ENCODE data around the gene EYA4.
"Not testable (repeated sequence)": the region's sequence is repeated elsewhere in the genome, so short reads cannot be mapped to it uniquely, and the experiment has no call there.

The EYA4 gene

GRCh38 chr6:133396984-133397348 is 155.8 kb downstream of the EYA4 start:
- Histone ChIP-seq H2BK5ac (ENCODE audit: low read length) (no peak overlapping the region), H3K27me3 (ENCODE audit: control insufficient read depth in 3 of 3, insufficient read depth in 3 of 3, low read depth in 1 of 3, low read length in 3 of 3) (no peaks in the 10 kb centered on the region)

GRCh38 chr6:133397601-133398000 is 156.4 kb downstream of the EYA4 start:
- not testable (repeated sequence) for H3K4me3 ChIP-seq (ENCODE audit: low read length in 2 of 2); H3K27me3 ChIP-seq (ENCODE audit: control insufficient read depth in 3 of 3, insufficient read depth in 3 of 3, low read depth in 1 of 3, low read length in 3 of 3); H2AFZ ChIP-seq (ENCODE audit: low read length); H3K14ac ChIP-seq (ENCODE audit: low read length); H3K23ac ChIP-seq (ENCODE audit: low read depth, low read length, poor library complexity); H3K18ac ChIP-seq (ENCODE audit: low read length); H4K91ac ChIP-seq (ENCODE audit: low read depth, low read length, poor library complexity); H3K79me1 ChIP-seq (ENCODE audit: low read depth, low read length); H2BK120ac ChIP-seq (ENCODE audit: low read depth, low read length); H2AK5ac ChIP-seq (ENCODE audit: low read depth, low read length); H2BK5ac ChIP-seq (ENCODE audit: low read length); H3K4me2 ChIP-seq (ENCODE audit: insufficient read depth, low read length, poor library complexity, severe bottlenecking); H3K9me3 ChIP-seq (replicated peaks in 1 of 2; ENCODE audit: control insufficient read depth in 2 of 2, insufficient read depth in 1 of 2, low read depth in 1 of 2, low read length in 2 of 2); H2BK15ac ChIP-seq (ENCODE audit: low read length); H3K9ac ChIP-seq (ENCODE audit: low read depth, low read length, poor library complexity); H3K27ac ChIP-seq (replicated peaks; ENCODE audit: low read length); H3K36me3 ChIP-seq (replicated peaks in 1 of 2; ENCODE audit: control insufficient read depth in 2 of 2, insufficient read depth in 2 of 2, low read length in 2 of 2); DNase-seq (ENCODE audit: low spot score); H4K8ac ChIP-seq (ENCODE audit: low read depth, low read length); H3K4me1 ChIP-seq (ENCODE audit: control insufficient read depth in 2 of 2, insufficient read depth in 1 of 2, low read depth in 1 of 2, low read length in 2 of 2); H2BK12ac ChIP-seq (ENCODE audit: low read length); H3K4ac ChIP-seq (ENCODE audit: low read length)
- no CpG with 5 or more reads among the region's 4 CpGs for WGBS, 2 donors (ENCODE audit: extremely low coverage in 2 of 2, insufficient read length in 2 of 2, insufficient replicate concordance in 1 of 2)

More at GRCh38 chr6:133396984-133397348, 155.8 kb downstream of the EYA4 start:
- H3K9me3 ChIP-seq (replicated peaks in 1 of 2; ENCODE audit: control insufficient read depth in 2 of 2, insufficient read depth in 1 of 2, low read depth in 1 of 2, low read length in 2 of 2), result no peaks in the 10 kb centered on the region
- no peak overlapping the region for H4K91ac ChIP-seq (ENCODE audit: low read depth, low read length, poor library complexity)
- no peak overlapping the region for H3K4ac ChIP-seq (ENCODE audit: low read length)
- no peak overlapping the region for H4K8ac ChIP-seq (ENCODE audit: low read depth, low read length)
- no peak overlapping the region for H2BK15ac ChIP-seq (ENCODE audit: low read length)
- H3K36me3 ChIP-seq (replicated peaks in 1 of 2; ENCODE audit: control insufficient read depth in 2 of 2, insufficient read depth in 2 of 2, low read length in 2 of 2), result no peaks in the 10 kb centered on the region
- H2BK12ac ChIP-seq (ENCODE audit: low read length), result no peak overlapping the region
- H3K9ac ChIP-seq (ENCODE audit: low read depth, low read length, poor library complexity), result no peak overlapping the region
- H3K18ac ChIP-seq (ENCODE audit: low read length), result no peak overlapping the region
- no peak overlapping the region for H2AK5ac ChIP-seq (ENCODE audit: low read depth, low read length)
- no peak overlapping the region for H2AFZ ChIP-seq (ENCODE audit: low read length)
- no peak overlapping the region for H2BK120ac ChIP-seq (ENCODE audit: low read depth, low read length)
- H3K4me3 ChIP-seq (ENCODE audit: low read length in 2 of 2), result no peak overlapping the region
- no peak for DNase-seq (ENCODE audit: low spot score)
- no peak overlapping the region for H3K27ac ChIP-seq (replicated peaks; ENCODE audit: low read length)
- H3K4me2 ChIP-seq (ENCODE audit: insufficient read depth, low read length, poor library complexity, severe bottlenecking), result no peak overlapping the region
- no peak overlapping the region for H3K23ac ChIP-seq (ENCODE audit: low read depth, low read length, poor library complexity)
- H3K79me1 ChIP-seq (ENCODE audit: low read depth, low read length), result no peaks in the 10 kb centered on the region
- peaks cover 4 to 10% of the 10 kb centered on the region in 2 donors for H3K4me1 ChIP-seq (ENCODE audit: control insufficient read depth in 2 of 2, insufficient read depth in 1 of 2, low read depth in 1 of 2, low read length in 2 of 2)
- H3K14ac ChIP-seq (ENCODE audit: low read length), result no peak overlapping the region

- H3K23ac ChIP-seq (ENCODE audit: low read depth, low read length, poor library complexity), result no peak overlapping the region
- H3K4ac ChIP-seq (ENCODE audit: low read length), result no peak overlapping the region
- H4K8ac ChIP-seq (ENCODE audit: low read depth, low read length), result no peak overlapping the region
- H4K91ac ChIP-seq (ENCODE audit: low read depth, low read length, poor library complexity), result no peak overlapping the region
- no peak overlapping the region for H3K9ac ChIP-seq (ENCODE audit: low read depth, low read length, poor library complexity)
- H3K14ac ChIP-seq (ENCODE audit: low read length), result no peak overlapping the region
- H3K4me2 ChIP-seq (ENCODE audit: insufficient read depth, low read length, poor library complexity, severe bottlenecking), result no peak overlapping the region
- H3K4me3 ChIP-seq (ENCODE audit: low read length in 2 of 2), result no peak overlapping the region
- no peaks in the 10 kb centered on the region for H3K79me1 ChIP-seq (ENCODE audit: low read depth, low read length)
- no peak overlapping the region for H2AK5ac ChIP-seq (ENCODE audit: low read depth, low read length)
- no peak overlapping the region for H2AFZ ChIP-seq (ENCODE audit: low read length)
- peaks cover 0 to 3% of the 10 kb centered on the region in 2 donors for H3K4me1 ChIP-seq (ENCODE audit: control insufficient read depth in 2 of 2, insufficient read depth in 1 of 2, low read depth in 1 of 2, low read length in 2 of 2)
- H2BK120ac ChIP-seq (ENCODE audit: low read depth, low read length), result no peak overlapping the region
- no peak overlapping the region for H2BK5ac ChIP-seq (ENCODE audit: low read length)
- H3K9me3 ChIP-seq (replicated peaks in 1 of 2; ENCODE audit: control insufficient read depth in 2 of 2, insufficient read depth in 1 of 2, low read depth in 1 of 2, low read length in 2 of 2), result no peaks in the 10 kb centered on the region
- H3K36me3 ChIP-seq (replicated peaks in 1 of 2; ENCODE audit: control insufficient read depth in 2 of 2, insufficient read depth in 2 of 2, low read length in 2 of 2), result no peaks in the 10 kb centered on the region
- H3K27ac ChIP-seq (replicated peaks; ENCODE audit: low read length), result no peak overlapping the region
- H2BK12ac ChIP-seq (ENCODE audit: low read length), result no peak overlapping the region
- DNase-seq (ENCODE audit: low spot score), result no peak
- H3K18ac ChIP-seq (ENCODE audit: low read length), result no peak overlapping the region
- no CpG with 5 or more reads among the region's 2 CpGs for WGBS, 2 donors (ENCODE audit: extremely low coverage in 2 of 2, insufficient read length in 2 of 2, insufficient replicate concordance in 1 of 2)
- no peaks in the 10 kb centered on the region for H3K27me3 ChIP-seq (ENCODE audit: control insufficient read depth in 3 of 3, insufficient read depth in 3 of 3, low read depth in 1 of 3, low read length in 3 of 3)
- H2BK15ac ChIP-seq (ENCODE audit: low read length), result no peak overlapping the region
Observed at GRCh38 chr6:133399426-133399825, 158.3 kb downstream of the EYA4 start.

- H3K36me3 ChIP-seq (replicated peaks in 1 of 2; ENCODE audit: control insufficient read depth in 2 of 2, insufficient read depth in 2 of 2, low read length in 2 of 2), result no peaks in the 10 kb centered on the region
- no peak overlapping the region for H3K4me3 ChIP-seq (ENCODE audit: low read length in 2 of 2)
- DNase-seq (ENCODE audit: low spot score), result no peak
- no peaks in the 10 kb centered on the region for H3K79me1 ChIP-seq (ENCODE audit: low read depth, low read length)
- peaks cover 0 to 6% of the 10 kb centered on the region in 2 donors for H3K4me1 ChIP-seq (ENCODE audit: control insufficient read depth in 2 of 2, insufficient read depth in 1 of 2, low read depth in 1 of 2, low read length in 2 of 2)
- no peak overlapping the region for H3K4ac ChIP-seq (ENCODE audit: low read length)
- H3K9ac ChIP-seq (ENCODE audit: low read depth, low read length, poor library complexity), result no peak overlapping the region
- H2AFZ ChIP-seq (ENCODE audit: low read length), result no peak overlapping the region
- no peak overlapping the region for H2BK120ac ChIP-seq (ENCODE audit: low read depth, low read length)
- H4K8ac ChIP-seq (ENCODE audit: low read depth, low read length), result no peak overlapping the region
- no peak overlapping the region for H4K91ac ChIP-seq (ENCODE audit: low read depth, low read length, poor library complexity)
- H3K9me3 ChIP-seq (replicated peaks in 1 of 2; ENCODE audit: control insufficient read depth in 2 of 2, insufficient read depth in 1 of 2, low read depth in 1 of 2, low read length in 2 of 2), result no peaks in the 10 kb centered on the region
- H2AK5ac ChIP-seq (ENCODE audit: low read depth, low read length), result no peak overlapping the region
- no peak overlapping the region for H3K27ac ChIP-seq (replicated peaks; ENCODE audit: low read length)
- no peak overlapping the region for H3K23ac ChIP-seq (ENCODE audit: low read depth, low read length, poor library complexity)
- no peak overlapping the region for H3K14ac ChIP-seq (ENCODE audit: low read length)
- no peaks in the 10 kb centered on the region for H3K27me3 ChIP-seq (ENCODE audit: control insufficient read depth in 3 of 3, insufficient read depth in 3 of 3, low read depth in 1 of 3, low read length in 3 of 3)
- H3K18ac ChIP-seq (ENCODE audit: low read length), result no peak overlapping the region
- H2BK5ac ChIP-seq (ENCODE audit: low read length), result no peak overlapping the region
- H3K4me2 ChIP-seq (ENCODE audit: insufficient read depth, low read length, poor library complexity, severe bottlenecking), result no peak overlapping the region
- H2BK12ac ChIP-seq (ENCODE audit: low read length), result no peak overlapping the region
- no CpG with 5 or more reads among the region's 2 CpGs for WGBS, 2 donors (ENCODE audit: extremely low coverage in 2 of 2, insufficient read length in 2 of 2, insufficient replicate concordance in 1 of 2)
- no peak overlapping the region for H2BK15ac ChIP-seq (ENCODE audit: low read length)
Observed at GRCh38 chr6:133404151-133404550, 163.0 kb downstream of the EYA4 start.
